Stimulated activated CD8-positive, alpha-beta memory T cell treated with anti-CD3 and anti-CD28 coated beads, Interleukin-2, amount 100 ng/mL, for 1 hour (primary cell): ENCODE data around the gene ARMC10.
"Not testable (repeated sequence)": the region's sequence is repeated elsewhere in the genome, so short reads cannot be mapped to it uniquely, and the experiment has no call there.

ENCODE experiments used
- DNase-seq, 2 donors: peaks; one replicate each; pipeline ENCODE4 v3.0.0-alpha.2; 2020; ENCODE audit warnings: low read depth in 2 of 2

The ARMC10 gene

GRCh38 chr7:103074519-103075336 is at the start of gene ARMC10, which contains the start of gene FBXL13:
Gene ARMC10, plus strand, starts transcription at chr7:103075140. Its CDS starts 133 bp downstream, at chr7:103075273.
Gene FBXL13, minus strand, starts transcription at chr7:103074796.
- peak; percentile 81 for DNase-seq

GRCh38 chr7:103025341-103025740 is 49.6 kb upstream of the ARMC10 start:
- no peak for DNase-seq

- DNase-seq, result no peak
Measured at GRCh38 chr7:103031024-103031423, 43.9 kb upstream of the ARMC10 start.

- DNase-seq, result no peak
Measured at GRCh38 chr7:103031781-103032180, 43.2 kb upstream of the ARMC10 start.

GRCh38 chr7:103034318-103034717 is 40.6 kb upstream of the ARMC10 start:
- DNase-seq, result not testable (repeated sequence)

GRCh38 chr7:103037476-103037822 is 37.5 kb upstream of the ARMC10 start:
- no peak for DNase-seq

- not testable (repeated sequence) for DNase-seq
Measured at GRCh38 chr7:103037823-103038739, 36.9 kb upstream of the ARMC10 start.

GRCh38 chr7:103041815-103042214 is 33.1 kb upstream of the ARMC10 start:
- not testable (repeated sequence) for DNase-seq

- DNase-seq, result no peak
Measured at GRCh38 chr7:103048833-103049232, 26.1 kb upstream of the ARMC10 start.

GRCh38 chr7:103051519-103051918 is 23.4 kb upstream of the ARMC10 start:
- DNase-seq, result no peak

GRCh38 chr7:103056006-103056405 is 18.9 kb upstream of the ARMC10 start:
- DNase-seq, result not testable (repeated sequence)

- no peak for DNase-seq
Measured at GRCh38 chr7:103058122-103058521, 16.8 kb upstream of the ARMC10 start.

- DNase-seq, result no peak
Measured at GRCh38 chr7:103059471-103059870, 15.5 kb upstream of the ARMC10 start.

- DNase-seq, result no peak
Measured at GRCh38 chr7:103063895-103064294, 11.0 kb upstream of the ARMC10 start.

- peak in 1 of 2 donors; percentile 13 for DNase-seq
Measured at GRCh38 chr7:103065667-103066066, 9.3 kb upstream of the ARMC10 start.

- no peak for DNase-seq
Measured at GRCh38 chr7:103068414-103069403, 6.2 kb upstream of the ARMC10 start.

- DNase-seq, result no peak
Measured at GRCh38 chr7:103071000-103071399, 3.9 kb upstream of the ARMC10 start.

- DNase-seq, result no peak
Measured at GRCh38 chr7:103073989-103074518, 886 bp upstream of the ARMC10 start.

- peak; percentile 38 to 54 for DNase-seq
Measured at GRCh38 chr7:103075337-103075918, 488 bp downstream of the ARMC10 start.

GRCh38 chr7:103076764-103077163 is 1.8 kb downstream of the ARMC10 start:
- DNase-seq, result no peak

GRCh38 chr7:103077318-103077717 is 2.4 kb downstream of the ARMC10 start:
- no peak for DNase-seq
